ENCODE results near the gene CDC42EP2.

The CDC42EP2 gene

DNA sequence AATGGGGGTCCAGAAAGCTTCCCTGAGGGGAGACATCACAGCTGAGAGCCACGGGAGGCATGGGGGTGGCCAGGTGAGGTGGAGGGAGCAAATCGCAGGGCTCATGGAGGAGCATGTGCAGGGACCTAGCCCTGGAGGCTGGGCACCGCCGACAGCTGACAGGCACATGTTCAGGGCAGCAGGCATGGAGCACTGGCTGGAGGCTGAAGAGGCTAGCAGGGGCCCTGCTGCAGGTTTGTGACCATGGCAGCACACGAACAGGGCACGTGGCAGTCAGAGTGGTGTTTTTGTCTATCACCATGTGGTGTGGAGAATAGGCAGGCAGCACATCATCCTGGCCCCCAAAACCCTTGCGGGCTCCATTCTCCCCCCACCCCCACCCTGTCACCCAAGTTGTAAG lies 10.1 kb upstream of the CDC42EP2 start:
- no peaks in the 10 kb centered on the region for H3F3A ChIP-seq (ENCODE audit: insufficient read depth)
- H2AFZ ChIP-seq (ENCODE audit: low read depth, low read length, severe bottlenecking) = no peak overlapping the region
- H3K27me3 ChIP-seq (ENCODE audit: low read length) = no peaks in the 10 kb centered on the region
- no peaks in the 10 kb centered on the region for H3K36me3 ChIP-seq (ENCODE audit: low read length)
- TF ChIP-seq EZH2phosphoT487 (conservative IDR thresholded peaks at IDR 0.05; ENCODE audit: low read length) = no peak
- TF ChIP-seq, protein P1, sequence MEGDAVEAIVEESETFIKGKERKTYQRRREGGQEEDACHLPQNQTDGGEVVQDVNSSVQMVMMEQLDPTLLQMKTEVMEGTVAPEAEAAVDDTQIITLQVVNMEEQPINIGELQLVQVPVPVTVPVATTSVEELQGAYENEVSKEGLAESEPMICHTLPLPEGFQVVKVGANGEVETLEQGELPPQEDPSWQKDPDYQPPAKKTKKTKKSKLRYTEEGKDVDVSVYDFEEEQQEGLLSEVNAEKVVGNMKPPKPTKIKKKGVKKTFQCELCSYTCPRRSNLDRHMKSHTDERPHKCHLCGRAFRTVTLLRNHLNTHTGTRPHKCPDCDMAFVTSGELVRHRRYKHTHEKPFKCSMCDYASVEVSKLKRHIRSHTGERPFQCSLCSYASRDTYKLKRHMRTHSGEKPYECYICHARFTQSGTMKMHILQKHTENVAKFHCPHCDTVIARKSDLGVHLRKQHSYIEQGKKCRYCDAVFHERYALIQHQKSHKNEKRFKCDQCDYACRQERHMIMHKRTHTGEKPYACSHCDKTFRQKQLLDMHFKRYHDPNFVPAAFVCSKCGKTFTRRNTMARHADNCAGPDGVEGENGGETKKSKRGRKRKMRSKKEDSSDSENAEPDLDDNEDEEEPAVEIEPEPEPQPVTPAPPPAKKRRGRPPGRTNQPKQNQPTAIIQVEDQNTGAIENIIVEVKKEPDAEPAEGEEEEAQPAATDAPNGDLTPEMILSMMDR (IDR thresholded peaks at IDR 0.05; ENCODE audit: insufficient read depth, low read length, poor library complexity, severe bottlenecking) = no peak
- H3K4me2 ChIP-seq (ENCODE audit: low read depth, low read length, poor library complexity, severe bottlenecking) = no peak overlapping the region
- H3K9me2 ChIP-seq (replicated peaks; ENCODE audit: insufficient read depth, low read length) = no peaks in the 10 kb centered on the region
- H3K4me3 ChIP-seq (ENCODE audit: insufficient read depth, low read length, poor library complexity, severe bottlenecking) = no peak overlapping the region
- H4K20me1 ChIP-seq (ENCODE audit: low read depth, low read length) = no peaks in the 10 kb centered on the region
- H3K9ac ChIP-seq (ENCODE audit: low read length) = no peak overlapping the region
- no peaks in the 10 kb centered on the region for H3K79me2 ChIP-seq (ENCODE audit: insufficient read depth, low read length)
- no peaks in the 10 kb centered on the region for H3K9me3 ChIP-seq (ENCODE audit: insufficient read depth, low read length)
- H3K27ac ChIP-seq (ENCODE audit: low read depth, low read length) = no peak overlapping the region

DNA sequence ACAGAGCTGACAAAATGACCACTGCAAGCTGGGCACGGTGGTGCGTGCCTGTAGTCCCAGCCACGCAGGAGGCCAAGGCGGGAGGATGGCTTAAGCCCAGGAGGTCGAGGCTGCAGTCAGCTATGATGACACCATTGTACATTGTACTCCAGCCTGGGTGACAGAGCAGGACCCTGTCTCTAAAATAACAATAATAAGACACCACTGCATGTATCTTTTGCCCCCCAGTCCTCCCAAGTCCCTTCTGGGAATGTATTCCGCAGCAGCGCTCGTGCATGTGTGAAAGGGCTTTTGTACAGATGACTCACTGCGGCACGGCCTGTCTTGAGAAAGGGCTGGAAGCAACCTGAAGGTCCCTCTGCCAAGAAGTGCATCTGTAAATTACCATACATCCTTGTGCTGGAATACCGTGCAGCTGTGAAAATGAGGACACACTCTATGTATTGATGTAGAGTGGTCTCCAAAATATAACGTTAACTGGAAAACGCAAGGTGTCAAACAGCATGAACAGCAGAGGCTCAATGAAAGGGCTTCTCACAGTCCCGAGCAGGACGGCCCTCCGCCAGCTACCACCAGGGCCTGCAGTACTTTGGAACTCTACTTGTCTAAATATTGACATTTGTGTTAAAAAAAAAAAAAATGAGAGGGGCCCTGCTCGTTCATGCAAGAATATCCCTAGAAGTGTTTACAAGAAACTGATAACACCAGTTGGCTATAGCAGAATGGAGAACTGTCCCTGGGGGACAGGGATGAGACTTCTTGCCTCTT lies 9.0 kb upstream of the CDC42EP2 start:
- H3K9ac ChIP-seq (ENCODE audit: low read length) = no peak overlapping the region
- H3K27ac ChIP-seq (ENCODE audit: low read depth, low read length) = no peak overlapping the region
- H3K9me3 ChIP-seq (ENCODE audit: insufficient read depth, low read length) = no peaks in the 10 kb centered on the region
- H3K4me3 ChIP-seq (ENCODE audit: insufficient read depth, low read length, poor library complexity, severe bottlenecking) = no peak overlapping the region
- no peaks in the 10 kb centered on the region for H3K36me3 ChIP-seq (ENCODE audit: low read length)
- H3F3A ChIP-seq (ENCODE audit: insufficient read depth) = no peaks in the 10 kb centered on the region
- no peak for TF ChIP-seq EZH2phosphoT487 (conservative IDR thresholded peaks at IDR 0.05; ENCODE audit: low read length)
- TF ChIP-seq, protein P1 (IDR thresholded peaks at IDR 0.05; ENCODE audit: insufficient read depth, low read length, poor library complexity, severe bottlenecking) = no peak
- no peaks in the 10 kb centered on the region for H4K20me1 ChIP-seq (ENCODE audit: low read depth, low read length)
- H3K79me2 ChIP-seq (ENCODE audit: insufficient read depth, low read length) = no peaks in the 10 kb centered on the region
- no peaks in the 10 kb centered on the region for H3K27me3 ChIP-seq (ENCODE audit: low read length)
- no peaks in the 10 kb centered on the region for H3K9me2 ChIP-seq (replicated peaks; ENCODE audit: insufficient read depth, low read length)
- no peak overlapping the region for H2AFZ ChIP-seq (ENCODE audit: low read depth, low read length, severe bottlenecking)
- H3K4me2 ChIP-seq (ENCODE audit: low read depth, low read length, poor library complexity, severe bottlenecking) = no peak overlapping the region

DNA sequence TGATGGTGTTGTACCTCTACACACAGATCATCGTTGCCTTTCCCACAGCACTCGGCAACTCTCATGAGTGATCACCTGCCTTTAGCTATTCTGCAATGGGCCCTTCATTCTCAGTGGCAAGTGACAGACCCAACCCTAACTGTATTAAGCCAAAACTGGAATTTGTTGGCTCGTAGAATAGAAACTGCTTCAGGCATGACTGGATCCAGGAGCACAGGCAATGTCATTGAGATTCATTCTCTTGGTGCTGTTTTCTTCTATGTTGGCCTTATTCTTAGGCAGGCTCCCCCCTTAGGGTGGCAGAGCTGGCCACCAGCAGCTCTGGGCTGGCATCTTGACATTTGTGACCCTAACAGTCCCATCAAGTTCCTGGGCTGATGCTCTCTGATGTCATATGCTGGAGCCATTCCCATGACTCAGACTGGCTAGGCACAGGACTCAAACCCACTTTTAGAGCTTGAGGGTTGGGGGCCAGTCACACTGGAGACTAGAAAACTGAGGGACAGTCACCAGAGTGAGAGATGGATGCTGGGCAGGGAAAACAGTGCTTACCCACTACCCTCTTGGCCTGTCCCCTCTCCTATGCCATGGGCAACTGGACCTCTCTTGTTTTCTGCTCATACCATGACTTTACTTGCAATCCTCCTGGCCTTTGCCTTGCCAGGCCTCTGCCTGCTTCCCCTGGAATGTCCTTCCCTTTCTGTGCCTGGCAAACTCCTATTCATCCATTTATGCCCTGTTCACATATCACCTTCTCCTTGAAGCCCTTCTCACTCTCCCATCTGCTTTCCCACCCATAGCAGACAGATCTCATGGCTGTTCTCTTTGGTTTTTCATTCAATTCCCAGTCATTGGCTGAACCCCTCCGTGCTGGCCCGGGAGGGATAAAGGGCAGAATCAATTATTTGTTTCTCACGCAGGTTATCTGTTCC lies 7.1 kb upstream of the CDC42EP2 start:
- H3K4me2 ChIP-seq (ENCODE audit: low read depth, low read length, poor library complexity, severe bottlenecking) = no peak overlapping the region

More for the DNA sequence above, 7.1 kb upstream of the CDC42EP2 start:
- TF ChIP-seq, protein P1 (IDR thresholded peaks at IDR 0.05; ENCODE audit: insufficient read depth, low read length, poor library complexity, severe bottlenecking) = no peak
- no peak for TF ChIP-seq EZH2phosphoT487 (conservative IDR thresholded peaks at IDR 0.05; ENCODE audit: low read length)
- H3K79me2 ChIP-seq (ENCODE audit: insufficient read depth, low read length) = no peaks in the 10 kb centered on the region
- H3K9me2 ChIP-seq (replicated peaks; ENCODE audit: insufficient read depth, low read length) = no peaks in the 10 kb centered on the region
- no peaks in the 10 kb centered on the region for H4K20me1 ChIP-seq (ENCODE audit: low read depth, low read length)
- H3F3A ChIP-seq (ENCODE audit: insufficient read depth) = no peaks in the 10 kb centered on the region
- H3K9me3 ChIP-seq (ENCODE audit: insufficient read depth, low read length) = no peaks in the 10 kb centered on the region
- no peaks in the 10 kb centered on the region for H3K36me3 ChIP-seq (ENCODE audit: low read length)
- no peaks in the 10 kb centered on the region for H3K27me3 ChIP-seq (ENCODE audit: low read length)
- H2AFZ ChIP-seq (ENCODE audit: low read depth, low read length, severe bottlenecking) = no peak overlapping the region
- no peak overlapping the region for H3K9ac ChIP-seq (ENCODE audit: low read length)
- H3K27ac ChIP-seq (ENCODE audit: low read depth, low read length) = no peak overlapping the region
- no peak overlapping the region for H3K4me3 ChIP-seq (ENCODE audit: insufficient read depth, low read length, poor library complexity, severe bottlenecking)
